Erythroblast (primary cell): ENCODE results near the gene NRIP2.

Experiments used
- GATA1 ChIP-seq: IDR thresholded peaks from 2 replicates; pipeline ENCODE4 v1.6.1; 2011; ENCODE audit warnings: low read depth, mild to moderate bottlenecking, control low read depth, low read length, moderate library complexity
- POLR2A ChIP-seq: IDR thresholded peaks from 2 replicates; pipeline ENCODE4 v1.6.1; 2011; ENCODE audit warnings: mild to moderate bottlenecking, low read length

DNA sequence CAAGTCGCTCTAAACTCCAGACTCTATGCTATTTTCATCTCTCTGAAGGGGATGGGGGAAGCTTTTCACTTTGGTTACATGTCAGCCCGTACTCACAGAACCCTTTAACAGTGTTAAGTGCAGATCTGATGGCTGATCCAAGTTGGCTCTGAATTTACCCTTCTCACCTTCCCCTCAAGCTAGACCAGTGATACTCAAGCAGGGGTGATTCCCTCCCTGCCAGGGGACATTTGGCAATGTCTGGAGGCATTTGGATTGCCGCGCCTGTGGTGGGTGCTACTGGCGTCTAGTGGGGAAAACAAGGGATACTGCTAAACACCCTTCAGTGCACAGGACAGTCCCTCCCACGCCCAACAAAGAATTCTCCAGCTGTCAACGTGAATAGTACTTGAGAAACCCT, 28.0 kb upstream of the NRIP2 start:
- TF ChIP-seq POLR2A = no peak
- TF ChIP-seq GATA1 = no peak
